Measurements from ENCODE around the gene SLC6A17.
A peak's percentile ranks its signal among the peaks of the same experiment; 100 is the strongest.

SLC6A17 gene

DNA sequence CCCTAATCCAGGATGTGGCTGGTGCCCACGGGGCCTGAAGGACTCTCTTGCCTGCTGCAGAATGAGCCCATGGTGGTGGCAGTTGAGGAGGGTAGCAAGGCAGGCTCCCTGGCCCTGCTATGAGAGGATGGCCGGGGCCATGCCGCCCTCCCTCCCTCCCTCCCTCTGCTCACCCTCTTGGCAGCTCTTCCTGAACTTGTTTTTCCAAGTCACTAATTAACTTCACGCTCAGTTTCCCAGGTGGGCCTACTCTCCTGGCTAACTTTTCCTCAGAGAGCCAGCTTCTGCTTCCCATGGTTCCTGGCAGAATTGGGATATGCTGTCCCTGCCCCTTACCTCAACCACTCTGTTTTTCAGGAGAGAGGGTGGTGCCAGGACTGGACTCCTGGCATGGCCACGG, 70.0 kb downstream of the SLC6A17 start:
- TF ChIP-seq GATA2 (IDR thresholded peaks at IDR 0.05; ENCODE audit: low read depth, low read length) (no peak), GATA3 (IDR thresholded peaks at IDR 0.05; ENCODE audit: low read depth, low read length) (no peak)

DNA sequence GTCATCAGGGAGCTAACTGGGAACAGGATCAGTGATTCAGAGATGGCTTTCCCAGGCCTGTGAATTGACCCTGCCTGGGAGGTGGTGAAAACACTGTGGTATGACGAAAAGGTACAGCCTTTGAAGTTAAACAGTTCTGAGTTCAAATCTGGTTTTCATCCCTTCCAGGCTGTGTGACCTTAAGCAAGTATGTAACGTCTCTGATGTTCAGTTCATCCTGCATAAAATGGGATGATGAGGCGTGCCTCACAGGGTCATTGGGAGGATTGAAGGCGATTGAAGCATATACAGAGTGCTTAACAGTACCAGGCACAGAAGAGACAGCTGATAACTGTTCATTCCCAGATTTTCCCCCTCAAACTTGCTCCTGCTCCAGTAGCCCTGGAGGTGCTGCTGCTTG, 70.8 kb downstream of the SLC6A17 start:
- TF ChIP-seq GATA2 (IDR thresholded peaks at IDR 0.05; ENCODE audit: low read depth, low read length) (no peak), GATA3 (IDR thresholded peaks at IDR 0.05; ENCODE audit: low read depth, low read length) (no peak)

DNA sequence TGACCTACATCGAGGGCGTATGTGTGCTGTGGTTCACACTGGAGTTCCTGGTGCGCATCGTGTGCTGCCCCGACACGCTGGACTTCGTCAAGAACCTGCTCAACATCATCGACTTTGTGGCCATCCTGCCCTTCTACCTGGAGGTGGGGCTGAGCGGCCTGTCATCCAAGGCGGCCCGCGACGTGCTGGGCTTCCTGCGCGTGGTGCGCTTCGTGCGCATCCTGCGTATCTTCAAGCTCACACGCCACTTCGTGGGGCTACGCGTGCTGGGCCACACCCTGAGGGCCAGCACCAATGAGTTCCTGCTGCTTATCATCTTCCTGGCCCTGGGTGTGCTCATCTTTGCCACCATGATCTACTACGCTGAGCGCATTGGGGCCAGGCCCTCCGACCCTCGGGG, 72.8 kb downstream of the SLC6A17 start:
- no peak for TF ChIP-seq GATA3 (IDR thresholded peaks at IDR 0.05; ENCODE audit: low read depth, low read length)
- no peak for TF ChIP-seq GATA2 (IDR thresholded peaks at IDR 0.05; ENCODE audit: low read depth, low read length)

DNA sequence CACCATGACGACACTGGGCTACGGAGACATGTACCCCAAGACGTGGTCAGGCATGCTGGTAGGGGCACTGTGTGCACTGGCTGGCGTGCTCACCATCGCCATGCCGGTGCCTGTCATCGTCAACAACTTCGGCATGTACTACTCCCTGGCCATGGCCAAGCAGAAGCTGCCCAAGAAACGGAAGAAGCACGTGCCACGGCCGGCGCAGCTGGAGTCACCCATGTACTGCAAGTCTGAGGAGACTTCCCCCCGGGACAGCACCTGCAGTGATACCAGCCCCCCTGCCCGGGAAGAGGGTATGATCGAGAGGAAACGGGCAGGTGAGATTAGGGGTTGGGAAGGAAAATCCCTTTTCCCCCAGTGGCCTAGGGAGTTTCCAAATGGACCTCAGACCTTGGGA, 73.3 kb downstream of the SLC6A17 start:
- TF ChIP-seq GATA2 (IDR thresholded peaks at IDR 0.05; ENCODE audit: low read depth, low read length) (no peak), GATA3 (IDR thresholded peaks at IDR 0.05; ENCODE audit: low read depth, low read length) (no peak)

DNA sequence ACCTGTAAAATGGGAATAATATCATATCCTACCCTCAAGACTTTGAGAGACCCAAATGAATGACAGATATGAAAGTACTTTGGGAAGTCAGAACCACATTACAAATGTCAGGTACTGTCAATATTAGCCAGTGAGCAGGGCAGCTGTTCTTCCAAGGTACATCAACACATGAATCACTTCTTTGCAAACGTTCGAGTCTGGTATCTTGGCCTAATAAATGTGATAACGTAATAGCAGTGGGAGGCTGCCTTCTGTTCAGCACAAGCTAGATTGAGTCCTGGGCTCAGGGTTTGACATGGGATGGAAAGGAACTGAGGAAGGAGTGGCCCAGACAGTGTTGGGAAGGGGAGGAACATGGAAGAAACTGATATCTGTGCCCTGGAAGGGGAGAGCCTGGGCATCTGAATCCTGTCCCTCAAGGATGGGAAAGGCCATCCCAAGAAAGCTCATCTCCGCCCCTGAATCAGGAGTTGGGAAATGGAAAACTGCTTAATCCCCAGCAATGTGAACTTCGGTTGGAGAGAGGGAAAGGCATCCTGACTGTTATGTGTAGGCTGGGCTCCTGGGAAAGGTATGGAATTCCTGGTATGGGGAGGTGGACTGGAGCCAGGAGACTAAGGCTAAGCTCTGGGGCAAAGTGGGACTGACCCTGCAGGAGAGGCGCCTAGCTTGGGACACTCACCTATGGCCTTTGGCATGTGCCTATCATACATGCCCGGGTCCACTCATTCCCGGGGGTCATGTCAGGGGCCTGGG, 74.1 kb downstream of the SLC6A17 start:
- TF ChIP-seq GATA2 (IDR thresholded peaks at IDR 0.05; ENCODE audit: low read depth, low read length) = no peak
- TF ChIP-seq GATA3 (IDR thresholded peaks at IDR 0.05; ENCODE audit: low read depth, low read length) = no peak

DNA sequence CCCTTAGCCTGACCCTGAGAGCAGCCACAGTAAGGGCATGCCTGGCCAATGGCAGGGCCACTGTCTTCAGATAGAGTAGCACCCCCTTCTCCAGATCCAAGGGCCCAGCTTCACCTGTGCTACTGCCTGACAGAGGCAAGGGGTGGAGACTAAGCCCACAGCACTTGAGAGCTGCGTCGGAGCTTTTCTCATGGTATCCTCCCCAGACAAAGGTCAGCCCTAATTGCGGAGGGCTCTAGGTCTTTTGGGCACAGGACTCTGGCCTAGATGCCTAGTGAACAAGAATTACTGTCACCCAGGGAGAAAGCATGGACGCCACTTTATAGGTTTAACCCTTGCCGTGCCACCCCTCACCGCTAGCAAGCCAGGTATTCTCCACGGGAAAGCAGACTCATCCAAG, 74.9 kb downstream of the SLC6A17 start:
- TF ChIP-seq GATA3 (IDR thresholded peaks at IDR 0.05; ENCODE audit: low read depth, low read length) = no peak
- no peak for TF ChIP-seq GATA2 (IDR thresholded peaks at IDR 0.05; ENCODE audit: low read depth, low read length)

DNA sequence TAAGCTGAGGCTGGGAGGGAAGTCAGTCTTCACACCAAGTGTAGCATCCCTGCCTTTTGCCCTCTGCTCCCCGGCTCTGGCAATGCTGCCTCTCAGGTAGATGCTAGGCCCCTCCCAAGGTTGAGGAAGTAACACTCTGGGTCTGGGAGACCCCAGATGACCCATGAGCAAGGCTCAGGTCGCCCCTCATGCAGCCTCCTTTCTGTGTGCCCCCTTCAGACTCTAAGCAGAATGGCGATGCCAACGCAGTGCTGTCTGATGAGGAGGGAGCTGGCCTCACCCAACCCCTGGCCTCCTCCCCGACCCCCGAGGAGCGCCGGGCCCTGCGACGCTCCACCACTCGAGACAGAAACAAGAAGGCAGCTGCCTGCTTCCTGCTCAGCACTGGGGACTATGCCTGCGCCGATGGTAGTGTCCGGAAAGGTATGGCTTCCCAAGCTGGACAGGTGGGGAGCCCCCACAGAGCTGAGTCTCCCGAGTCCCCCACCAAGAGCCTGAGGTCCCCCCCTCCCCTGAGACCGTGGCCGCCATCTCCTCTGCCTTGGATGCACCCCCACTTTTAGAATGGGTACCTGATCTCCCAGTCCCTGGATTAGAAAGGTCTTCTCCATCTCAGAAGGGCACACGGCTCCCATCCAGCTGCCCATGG, 75.6 kb downstream of the SLC6A17 start:
- no peak for TF ChIP-seq GATA3 (IDR thresholded peaks at IDR 0.05; ENCODE audit: low read depth, low read length)
- TF ChIP-seq GATA2 (IDR thresholded peaks at IDR 0.05; ENCODE audit: low read depth, low read length) = no peak

DNA sequence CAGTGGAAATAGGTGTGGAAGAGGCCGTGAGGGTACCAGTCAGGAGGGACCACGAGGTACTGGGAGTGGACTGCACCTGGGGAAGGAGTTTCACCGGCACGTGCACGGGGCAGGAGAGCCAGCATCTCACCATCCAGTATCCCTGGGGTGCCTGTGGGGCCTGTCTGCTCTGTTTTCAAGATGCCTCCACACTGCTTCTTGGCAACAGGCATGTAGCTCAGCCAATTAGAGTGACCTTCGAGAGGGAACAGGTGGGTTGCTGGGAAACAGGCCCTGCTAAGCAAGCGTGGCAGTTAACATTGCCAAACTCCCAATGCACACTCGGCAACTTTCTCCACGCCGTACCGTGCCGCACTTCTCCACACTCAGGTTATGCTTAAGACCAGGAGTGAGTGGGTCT, 77.5 kb downstream of the SLC6A17 start:
- TF ChIP-seq GATA3 (IDR thresholded peaks at IDR 0.05; ENCODE audit: low read depth, low read length) (no peak), GATA2 (IDR thresholded peaks at IDR 0.05; ENCODE audit: low read depth, low read length) (no peak)

DNA sequence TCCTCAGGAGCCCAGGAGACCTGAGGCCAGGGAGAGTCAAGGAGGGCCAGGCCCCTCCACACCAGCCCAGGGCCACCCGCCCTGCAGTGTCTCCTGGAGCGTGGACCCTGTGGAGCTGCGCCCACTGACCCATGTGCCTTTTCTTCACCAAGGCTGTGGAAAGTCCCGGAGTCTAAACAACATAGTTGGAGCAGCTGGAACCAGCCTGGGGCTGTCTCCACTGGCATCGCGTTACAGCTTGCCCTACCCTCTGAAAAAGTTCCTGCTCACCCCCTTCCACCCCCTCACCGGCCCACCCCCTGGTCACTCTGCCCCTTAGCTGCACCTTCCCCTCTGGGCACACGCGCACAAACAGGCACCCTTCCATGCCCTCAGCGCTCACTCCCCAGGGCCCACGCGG, 78.1 kb downstream of the SLC6A17 start:
- no peak for TF ChIP-seq GATA3 (IDR thresholded peaks at IDR 0.05; ENCODE audit: low read depth, low read length)
- no peak for TF ChIP-seq GATA2 (IDR thresholded peaks at IDR 0.05; ENCODE audit: low read depth, low read length)

DNA sequence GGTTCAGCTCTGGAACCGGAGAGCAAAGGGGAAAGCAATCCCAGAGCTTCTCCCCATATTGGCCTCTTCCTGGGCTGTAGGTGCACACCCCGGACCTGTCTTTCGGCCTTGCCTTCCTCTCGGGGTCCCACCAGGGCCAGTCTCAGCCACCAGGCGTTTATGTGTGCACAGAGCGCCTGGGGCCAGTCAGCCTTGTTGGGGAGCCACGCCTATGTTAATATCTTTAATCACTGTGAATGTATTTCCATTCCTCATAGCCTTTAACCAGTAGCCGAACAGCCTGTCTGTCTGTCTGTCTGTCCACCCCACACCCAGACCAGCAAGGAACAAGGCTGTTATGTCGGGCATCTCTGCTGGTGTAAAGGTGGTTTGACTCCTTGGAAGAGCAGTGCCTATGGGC, 78.6 kb downstream of the SLC6A17 start:
- TF ChIP-seq GATA2 (IDR thresholded peaks at IDR 0.05; ENCODE audit: low read depth, low read length) = no peak
- TF ChIP-seq GATA3 (IDR thresholded peaks at IDR 0.05; ENCODE audit: low read depth, low read length) = no peak

DNA sequence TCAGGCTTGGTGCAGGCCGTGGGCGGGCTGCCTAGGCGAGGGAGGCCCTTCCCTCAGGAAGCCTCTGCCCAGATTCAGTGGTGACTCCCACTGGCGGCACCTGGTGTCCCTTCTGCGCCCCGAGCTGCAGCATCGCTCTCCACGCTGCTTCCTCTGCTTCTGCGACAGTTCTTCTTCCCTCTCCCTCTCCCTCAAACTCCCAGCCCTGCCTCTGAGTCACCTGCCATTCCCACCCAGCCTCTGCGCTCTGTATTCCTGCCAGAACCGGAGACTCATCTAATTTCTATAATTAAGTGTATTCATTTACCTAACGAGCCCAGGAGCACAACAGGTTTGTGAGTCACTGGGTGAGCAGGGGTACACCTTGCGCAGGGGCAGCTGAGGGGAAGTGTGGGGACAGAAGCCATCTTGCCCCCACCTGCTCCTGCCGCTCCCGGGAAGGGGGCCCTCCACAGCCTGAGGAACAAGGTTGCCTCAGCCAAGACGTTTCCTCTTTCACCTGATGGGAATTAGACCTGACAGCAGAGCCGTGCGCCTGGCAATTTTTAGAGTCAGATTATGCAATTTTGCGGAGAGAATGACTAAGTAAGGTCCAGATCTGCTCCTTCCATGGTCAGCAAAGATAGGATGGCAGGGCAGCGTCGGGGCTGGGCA, 79.2 kb downstream of the SLC6A17 start:
- TF ChIP-seq GATA2 (IDR thresholded peaks at IDR 0.05; ENCODE audit: low read depth, low read length) = no peak
- TF ChIP-seq GATA3 (IDR thresholded peaks at IDR 0.05; ENCODE audit: low read depth, low read length) = no peak

DNA sequence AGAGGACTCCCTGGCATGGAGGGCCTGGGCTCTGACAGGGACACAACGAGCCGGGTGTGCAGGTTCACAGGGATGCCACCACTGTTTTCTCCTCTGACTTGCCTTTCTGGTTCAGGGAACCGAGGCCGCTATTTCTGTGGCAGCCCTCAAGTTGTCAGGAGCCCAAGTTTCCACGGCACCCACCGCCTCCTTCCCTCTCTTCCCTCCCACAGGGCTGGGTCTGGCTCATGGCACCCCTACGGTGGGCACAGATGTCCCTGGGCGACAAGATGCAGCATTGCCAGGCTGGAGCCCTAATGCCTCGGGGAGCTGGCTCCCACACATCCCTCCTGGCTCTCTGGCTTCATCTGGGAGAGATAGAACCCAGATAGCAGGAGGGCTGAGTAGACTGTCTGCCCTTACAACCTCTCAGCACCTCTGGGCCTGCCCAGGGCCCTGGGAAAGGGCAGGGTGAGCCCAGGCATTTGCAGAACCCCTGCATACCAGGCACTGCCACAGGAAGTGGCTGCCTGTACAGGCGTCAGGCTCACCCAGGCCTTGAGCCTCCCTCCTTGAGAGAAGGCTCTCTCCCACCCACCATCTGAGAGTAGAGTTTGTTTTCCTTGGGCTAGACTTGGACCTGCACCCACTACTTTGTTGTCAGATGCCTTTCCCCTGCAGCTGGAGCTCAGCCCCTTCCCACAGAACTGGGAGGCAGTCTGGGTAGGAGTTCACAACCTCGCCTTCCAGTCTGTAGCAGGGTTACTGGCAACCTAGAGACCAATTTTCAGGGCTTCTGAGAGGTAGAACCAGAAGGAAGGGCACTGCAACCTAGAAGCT, 80.3 kb downstream of the SLC6A17 start:
- TF ChIP-seq GATA3 (IDR thresholded peaks at IDR 0.05; ENCODE audit: low read depth, low read length) (no peak), GATA2 (IDR thresholded peaks at IDR 0.05; ENCODE audit: low read depth, low read length) (peak; percentile 67; the same call in 1 of the 2 replicates)

DNA sequence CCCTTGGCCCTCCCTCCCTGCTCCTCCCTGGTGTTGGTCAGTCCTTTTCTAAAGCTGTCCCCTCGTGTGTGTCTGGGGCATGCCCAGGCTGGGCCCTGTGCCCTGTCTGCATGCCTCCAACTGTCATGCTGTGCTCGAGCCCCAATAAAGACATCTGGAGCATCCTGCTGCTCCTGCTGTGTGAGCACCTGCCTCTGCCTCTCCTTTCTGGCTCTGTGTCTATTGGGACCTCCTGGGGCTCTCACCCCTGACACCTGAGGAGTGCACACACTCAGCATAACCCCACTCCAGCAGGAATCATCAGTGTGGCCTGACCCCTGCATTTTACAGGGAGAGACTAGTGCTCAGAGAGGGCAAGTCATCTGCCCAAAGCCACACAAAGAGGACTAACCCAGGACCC, 83.6 kb downstream of the SLC6A17 start:
- TF ChIP-seq GATA3 (IDR thresholded peaks at IDR 0.05; ENCODE audit: low read depth, low read length) (no peak), GATA2 (IDR thresholded peaks at IDR 0.05; ENCODE audit: low read depth, low read length) (no peak)

DNA sequence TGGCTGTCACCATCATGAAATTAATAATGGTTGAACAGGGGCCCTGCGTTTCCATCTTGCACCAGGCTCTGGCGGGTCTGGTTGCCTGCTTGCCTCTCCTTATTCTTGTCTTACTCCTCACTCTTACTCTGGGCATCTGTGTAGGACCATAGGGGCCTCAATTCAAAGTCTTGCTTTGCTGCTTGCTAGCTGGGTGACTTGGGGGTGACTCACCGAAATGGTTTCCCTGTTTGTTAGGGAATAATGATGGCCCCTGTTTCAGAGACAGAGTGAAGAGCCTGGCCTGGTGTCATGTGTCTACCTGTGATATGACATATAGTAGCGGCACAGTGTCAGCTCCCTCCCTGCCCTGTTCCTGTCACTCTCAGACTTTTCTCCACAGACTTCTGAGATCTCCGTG, 84.4 kb downstream of the SLC6A17 start:
- TF ChIP-seq GATA2 (IDR thresholded peaks at IDR 0.05; ENCODE audit: low read depth, low read length) = no peak
